SK-N-SH (cell line): ENCODE data around the gene PEMT. TPM values are rescaled to one million over a fixed set of nuclear protein-coding genes. Genes with fewer than 3 reads are reported as not detected.

ENCODE experiments used
- CTCF ChIA-PET: fragments of 300-600, 350-600 bp; formaldehyde crosslinking; extraction: SDS; loops from one replicate; lab custom pipeline; 2021; lab: Yijun Ruan, JAX
- POLR2A ChIA-PET: fragments of 350-600 bp; sonication (Branson Sonifier 250); formaldehyde crosslinking; extraction: SDS; loops from one replicate; lab custom pipeline; 2020; ENCODE audit warnings: antibody characterized with exemption, inconsistent platforms; lab: Yijun Ruan, JAX
- DNase-seq: peaks from one replicate; pipeline ENCODE4 v3.0.0; 2012
- H2AFZ ChIP-seq: fragments of 200-600 bp; sonication (generic); 2 replicates; pipeline ENCODE4 v1.8.1; 2016; ENCODE audit warnings: antibody characterized with exemption, mild to moderate bottlenecking, low read depth
- H3F3A ChIP-seq: fragments of 200-600 bp; sonication (generic); replicated peaks from 2 replicates; pipeline ENCODE3; 2016; ENCODE audit warnings: antibody characterized with exemption, mild to moderate bottlenecking; ENCODE audit not compliant: insufficient read depth
- H3K27ac ChIP-seq, 2 experiments: fragments of 200-500 bp in 1 of 2; fragments of 200-600 bp in 1 of 2; sonication (Bioruptor generic) in 1 of 2; sonication (generic), shearing (Covaris generic) in 1 of 2; 2 replicates each; pipeline versions ENCODE4 v1.5.1 to v1.6.1; 2014 to 2016; ENCODE audit warnings: low read depth in 2 of 2, inconsistent platforms in 1 of 2, low read length in 1 of 2, mild to moderate bottlenecking in 1 of 2, mixed read lengths in 1 of 2
- H3K27me3 ChIP-seq: fragments of 200-600 bp; sonication (generic), shearing (Covaris generic); 2 replicates; pipeline ENCODE4 v1.6.1; 2016; ENCODE audit warnings: mixed run types; ENCODE audit not compliant: insufficient read depth
- H3K36me3 ChIP-seq, 2 experiments: fragments of 200-500 bp in 1 of 2; fragments of 200-600 bp in 1 of 2; sonication (Bioruptor generic) in 1 of 2; sonication (generic) in 1 of 2; replicated peaks in 1 of 2; 2 replicates each; pipeline versions ENCODE3 to v1.5.1; 2014 to 2016; ENCODE audit warnings: low read length in 1 of 2, mild to moderate bottlenecking in 1 of 2; ENCODE audit not compliant: insufficient read depth in 2 of 2, control insufficient read depth in 1 of 2
- H3K4me1 ChIP-seq, 2 experiments: fragments of 200-500 bp in 1 of 2; fragments of 200-600 bp in 1 of 2; sonication (Bioruptor generic) in 1 of 2; sonication (generic), shearing (Covaris generic) in 1 of 2; 2 replicates each; pipeline versions ENCODE4 v1.5.1 to v1.6.1; 2014 to 2016; ENCODE audit warnings: low read depth in 1 of 2, low read length in 1 of 2, mixed run types in 1 of 2; ENCODE audit not compliant: insufficient read depth in 2 of 2, control insufficient read depth in 1 of 2
- H3K4me2 ChIP-seq: fragments of 200-600 bp; sonication (generic), shearing (Covaris generic); 2 replicates; pipeline ENCODE4 v1.6.1; 2017; ENCODE audit warnings: mixed run types
- H3K4me3 ChIP-seq, 2 experiments: fragments of 200-500 bp in 1 of 2; fragments of 200-600 bp in 1 of 2; sonication (Bioruptor generic) in 1 of 2; sonication (generic), shearing (Covaris generic) in 1 of 2; 2 replicates each; pipeline versions ENCODE4 v1.5.1 to v1.8.1; 2014 to 2016; ENCODE audit warnings: low read depth in 2 of 2, inconsistent platforms in 1 of 2, low read length in 1 of 2, mild to moderate bottlenecking in 1 of 2, mixed read lengths in 1 of 2, moderate library complexity in 1 of 2
- H3K79me2 ChIP-seq: fragments of 200-600 bp; sonication (generic); 2 replicates; pipeline ENCODE4 v1.8.1; 2017; ENCODE audit warnings: mild to moderate bottlenecking; ENCODE audit not compliant: insufficient read depth
- H3K9ac ChIP-seq: fragments of 200-600 bp; sonication (generic); 2 replicates; pipeline ENCODE4 v1.6.1; 2017; ENCODE audit warnings: mixed run types
- H3K9me2 ChIP-seq: fragments of 200-600 bp; sonication (generic); 2 replicates; pipeline ENCODE4 v1.6.1; 2017; ENCODE audit warnings: mixed run types
- H3K9me3 ChIP-seq: fragments of 200-600 bp; sonication (generic); 2 replicates; pipeline ENCODE4 v1.6.1; 2017; ENCODE audit warnings: mixed run types, mild to moderate bottlenecking, moderate library complexity
- H4K20me1 ChIP-seq: fragments of 200-600 bp; sonication (generic); 2 replicates; pipeline ENCODE4 v1.6.1; 2017; ENCODE audit warnings: mild to moderate bottlenecking, mixed run types; ENCODE audit not compliant: insufficient read depth
- EZH2phosphoT487 ChIP-seq: fragments of 200-600 bp; sonication (generic); IDR thresholded peaks from 2 replicates; pipeline ENCODE4 v1.6.1; 2017; ENCODE audit warnings: low read depth, mixed run types, mild to moderate bottlenecking, antibody characterized with exemption, moderate library complexity, borderline replicate concordance
- GATA2 ChIP-seq: sonication (generic); formaldehyde crosslinking; IDR thresholded peaks from 2 replicates; pipeline ENCODE4 v1.5.0; 2020; ENCODE audit warnings: mild to moderate bottlenecking, missing genetic modification reagents
- IRF3 ChIP-seq: fragments of 150-350 bp; IDR thresholded peaks from 2 replicates; pipeline ENCODE4 v1.6.1; 2016; ENCODE audit warnings: mild to moderate bottlenecking, low read depth, low read length
- REST ChIP-seq: IDR thresholded peaks from 2 replicates; pipeline ENCODE4 v1.6.1; 2012; ENCODE audit warnings: mild to moderate bottlenecking, low read depth, low read length, moderate library complexity
- TAF1 ChIP-seq: IDR thresholded peaks from 2 replicates; pipeline ENCODE4 v1.6.1; 2012; ENCODE audit warnings: low read depth, mild to moderate bottlenecking, low read length, moderate library complexity, borderline replicate concordance
- WGBS: methylation state at CpG from one replicate; pipeline ENCODE4 v1.1.6; 2017; ENCODE audit warnings: low lambda C conversion rate; 5-methylcytosine and 5-hydroxymethylcytosine counted together
- polyA plus RNA-seq, 3 experiments: library from polyadenylated mRNA; depleted of rRNA; stranded (reverse); fragments of >200 nt; gene quantifications; 2 replicates each; pipeline ENCODE4 v1.2.3, GENCODE V29; 2012
- TF ChIP-seq, protein P1 (sequence below): IDR thresholded peaks from 2 replicates; pipeline ENCODE4 v1.4.0; 2012; ENCODE audit warnings: low read depth
- TF ChIP-seq, protein P2 (sequence below): IDR thresholded peaks from 2 replicates; pipeline ENCODE4; 2012

Gene PEMT
- polyA plus RNA-seq, 1 of the 3 experiments (the other 2 are of a cell fraction): 52.8 TPM

- H3K9me2 ChIP-seq: no peaks in the 10 kb centered on the region
- H3K4me2 ChIP-seq: no peak overlapping the region
- no peak overlapping the region for H3K4me3 ChIP-seq
- no peaks in the 10 kb centered on the region for H3K79me2 ChIP-seq
- no peak overlapping the region for H3K9ac ChIP-seq
- CTCF ChIA-PET: interaction anchor here (1.8 to 3.3 kb wide), 3 partner anchors 9 to 151 kb away, joined by 8 to 32 read pairs (median 14); partner anchors contain the start of gene RASD1
- H2AFZ ChIP-seq: no peak overlapping the region
- WGBS: no CpG with 5 or more reads among the region's 22 CpGs
- peaks cover 0 to 20% of the 10 kb centered on the region in 2 experiments; a peak in 1 of 4 replicates for H3K4me1 ChIP-seq
- no peaks in the 10 kb centered on the region for H3K36me3 ChIP-seq
- no peaks in the 10 kb centered on the region for H3K9me3 ChIP-seq
- POLR2A ChIA-PET: no interaction called here
- H3K27me3 ChIP-seq: no peaks in the 10 kb centered on the region
- TF ChIP-seq, protein P1, sequence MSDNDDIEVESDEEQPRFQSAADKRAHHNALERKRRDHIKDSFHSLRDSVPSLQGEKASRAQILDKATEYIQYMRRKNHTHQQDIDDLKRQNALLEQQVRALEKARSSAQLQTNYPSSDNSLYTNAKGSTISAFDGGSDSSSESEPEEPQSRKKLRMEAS: no peak
- TF ChIP-seq TAF1 (no peak), GATA2 (no peak), REST (no peak), IRF3 (no peak)
- TF ChIP-seq, protein P2, sequence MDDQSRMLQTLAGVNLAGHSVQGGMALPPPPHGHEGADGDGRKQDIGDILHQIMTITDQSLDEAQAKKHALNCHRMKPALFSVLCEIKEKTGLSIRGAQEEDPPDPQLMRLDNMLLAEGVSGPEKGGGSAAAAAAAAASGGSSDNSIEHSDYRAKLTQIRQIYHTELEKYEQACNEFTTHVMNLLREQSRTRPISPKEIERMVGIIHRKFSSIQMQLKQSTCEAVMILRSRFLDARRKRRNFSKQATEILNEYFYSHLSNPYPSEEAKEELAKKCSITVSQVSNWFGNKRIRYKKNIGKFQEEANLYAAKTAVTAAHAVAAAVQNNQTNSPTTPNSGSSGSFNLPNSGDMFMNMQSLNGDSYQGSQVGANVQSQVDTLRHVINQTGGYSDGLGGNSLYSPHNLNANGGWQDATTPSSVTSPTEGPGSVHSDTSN: no peak
- no peak overlapping the region; a peak in 1 of 4 replicates for H3K27ac ChIP-seq
- H3F3A ChIP-seq: no peaks in the 10 kb centered on the region
- DNase-seq: no peak
- H4K20me1 ChIP-seq: 0 out of 2 replicates have a peak, but pooled peaks cover 2% of the 10 kb centered on the region
These were observed 85.8 kb downstream of the PEMT start for GRCh38 chr17:17505610-17506171.

GRCh38 chr17:17505151-17505550 lies 86.4 kb downstream of the PEMT start:
- Histone ChIP-seq H3K4me2 (no peak overlapping the region), H3K9me3 (no peaks in the 10 kb centered on the region), H3K9ac (no peak overlapping the region), H3K36me3 (no peaks in the 10 kb centered on the region), H3K27me3 (no peaks in the 10 kb centered on the region), H3K9me2 (no peaks in the 10 kb centered on the region), H2AFZ (no peak overlapping the region), H4K20me1 (no peaks in the 10 kb centered on the region), H3K4me1 (peaks cover 0 to 20% of the 10 kb centered on the region in 2 experiments; a peak in 1 of 4 replicates), H3F3A (no peaks in the 10 kb centered on the region), H3K4me3 (no peak overlapping the region), H3K27ac (no peak overlapping the region), H3K79me2 (no peaks in the 10 kb centered on the region)
- TF ChIP-seq EZH2phosphoT487: no peak
- no peak for DNase-seq
- CTCF ChIA-PET: interaction anchor here (1.8 to 3.3 kb wide), 3 partner anchors 9 to 151 kb away, joined by 8 to 32 read pairs (median 14); partner anchors contain the start of gene RASD1
- POLR2A ChIA-PET: no interaction called here
- WGBS: no CpG with 5 or more reads among the region's 5 CpGs
